LNCaP clone FGC (cell line): ENCODE measurements around the gene ADD3.

Experiments used
- DNase-seq: peaks from one replicate; pipeline ENCODE4 v3.0.0-alpha.2; 2011; ENCODE audit warnings: low read depth
- H3K4me3 ChIP-seq: 2 replicates; pipeline ENCODE4 v1.5.1; 2011; ENCODE audit warnings: mild to moderate bottlenecking, low read depth, low read length, control low read depth
- CTCF ChIP-seq: IDR thresholded peaks from 2 replicates; pipeline ENCODE4 v1.5.1; 2012; ENCODE audit warnings: mild to moderate bottlenecking; ENCODE audit not compliant: control insufficient read depth, insufficient read depth; ENCODE audit errors: extremely low read depth

ADD3 gene

GRCh38 chr10:110067960-110068770, 60.4 kb downstream of the ADD3 start:
- no peak for DNase-seq
- no peak for TF ChIP-seq CTCF

GRCh38 chr10:110068780-110069179, 61.0 kb downstream of the ADD3 start:
- H3K4me3 ChIP-seq, result no peak overlapping the region

More at GRCh38 chr10:110067960-110068770, 60.4 kb downstream of the ADD3 start:
- no peak overlapping the region for H3K4me3 ChIP-seq

GRCh38 chr10:110069502-110069982, 61.8 kb downstream of the ADD3 start:
- no peak for DNase-seq
- TF ChIP-seq CTCF, result no peak
- H3K4me3 ChIP-seq, result no peak overlapping the region

More at GRCh38 chr10:110068780-110069179, 61.0 kb downstream of the ADD3 start:
- DNase-seq, result no peak
- TF ChIP-seq CTCF, result no peak

GRCh38 chr10:110073896-110074295, 66.1 kb downstream of the ADD3 start:
- DNase-seq, result no peak
- H3K4me3 ChIP-seq, result no peak overlapping the region
- no peak for TF ChIP-seq CTCF

GRCh38 chr10:110074298-110074697, 66.5 kb downstream of the ADD3 start:
- no peak overlapping the region for H3K4me3 ChIP-seq
- DNase-seq, result no peak
- TF ChIP-seq CTCF, result no peak

- no peak for TF ChIP-seq CTCF
- H3K4me3 ChIP-seq, result no peak overlapping the region
- no peak for DNase-seq
These were observed 67.2 kb downstream of the ADD3 start for GRCh38 chr10:110074758-110075671.
